A549 (cell line): ENCODE results near the gene TEX22. TPM values are rescaled to one million over a fixed set of nuclear protein-coding genes. Genes with fewer than 3 reads are reported as not detected.
A peak's percentile ranks its signal among the peaks of the same experiment; 100 is the strongest.

Experiments used
- ATAC-seq, 2 experiments: fragments of 200-7000 bp in 1 of 2; fragments of >200 bp in 1 of 2; cut with Nextera tagmentation in 1 of 2; cut with Tn5 transposase in 1 of 2; 3 replicates each; pipeline versions ENCODE4 v1.8.0 to v1.9.1; 2018 to 2020; ENCODE audit warnings: mild to moderate bottlenecking in 1 of 2, moderate library complexity in 1 of 2
- CTCF ChIA-PET: fragments of 300-600 bp; sonication (Branson Sonifier 250); formaldehyde crosslinking; extraction: SDS; loops from one replicate; lab custom pipeline; 2021; ENCODE audit warnings: antibody characterized with exemption, inconsistent platforms; lab: Yijun Ruan, JAX
- POLR2A ChIA-PET: fragments of 350-600 bp; formaldehyde crosslinking; extraction: SDS; loops from one replicate; lab custom pipeline; 2021; ENCODE audit warnings: antibody characterized with exemption, inconsistent platforms; lab: Yijun Ruan, JAX
- DNase-seq, 2 experiments: peaks; one replicate each; pipeline versions ENCODE4 v3.0.0 to v3.0.0-alpha.2; 2011 to 2016; ENCODE audit warnings: low read depth in 1 of 2, low spot score in 1 of 2
- FAIRE-seq: peaks from 2 replicates; lab custom pipeline; 2011; peaks lifted over from hg19 to GRCh38; lab: Jason Lieb, UNC
- H3K27ac ChIP-seq, 2 experiments: fragments of >200 bp; sonication (Bioruptor Twin); formaldehyde crosslinking; 3 replicates each; pipeline ENCODE4 v1.5.1; 2016 to 2017
- H3K4me1 ChIP-seq: fragments of >200 bp; sonication (Bioruptor Twin); formaldehyde crosslinking; 3 replicates; pipeline ENCODE4 v1.6.1; 2016
- H3K4me2 ChIP-seq: fragments of >200 bp; sonication (Bioruptor Twin); formaldehyde crosslinking; 3 replicates; pipeline ENCODE4 v1.6.1; 2016
- H3K4me3 ChIP-seq: fragments of >200 bp; sonication (Bioruptor Twin); formaldehyde crosslinking; 3 replicates; pipeline ENCODE4 v1.5.1; 2016
- H3K9me3 ChIP-seq: fragments of >200 bp; sonication (Bioruptor Twin); formaldehyde crosslinking; 3 replicates; pipeline ENCODE4 v1.6.1; 2016
- CBX2 ChIP-seq: fragments of 200-600 bp; sonication (generic); IDR thresholded peaks from 2 replicates; pipeline ENCODE4 v1.6.1; 2016; ENCODE audit warnings: low read depth, mild to moderate bottlenecking, borderline replicate concordance
- CEBPB ChIP-seq, 2 experiments: fragments of >200 bp in 1 of 2; sonication (Bioruptor Twin) in 1 of 2; formaldehyde crosslinking in 1 of 2; IDR thresholded peaks; 2 replicates each; pipeline ENCODE4 v1.6.1; 2012 to 2016
- EHF ChIP-seq: fragments of 250-450 bp; sonication (Bioruptor Pico); IDR thresholded peaks from 2 replicates; pipeline ENCODE4 v1.5.0; 2020; ENCODE audit warnings: mild to moderate bottlenecking
- EHMT2 ChIP-seq: fragments of 200-600 bp; sonication (generic); IDR thresholded peaks from 2 replicates; pipeline ENCODE4 v1.6.1; 2016; ENCODE audit warnings: antibody characterized with exemption, low read depth, mild to moderate bottlenecking, moderate library complexity
- EP300 ChIP-seq, 2 experiments: fragments of >200 bp; sonication (Bioruptor Twin); formaldehyde crosslinking; IDR thresholded peaks; 2 replicates in 1 of 2; 3 replicates in 1 of 2; pipeline ENCODE4 v1.6.1; 2016 to 2017
- ESRRA ChIP-seq: fragments of 150-350 bp; IDR thresholded peaks from 2 replicates; pipeline ENCODE4 v1.6.1; 2014; ENCODE audit warnings: mild to moderate bottlenecking, low read length, borderline replicate concordance
- HOXA7 ChIP-seq: fragments of 250-450 bp; sonication (Bioruptor Pico); IDR thresholded peaks from 2 replicates; pipeline ENCODE4 v1.5.0; 2020; ENCODE audit warnings: mild to moderate bottlenecking, moderate library complexity
- JUNB ChIP-seq: fragments of >200 bp; sonication (Bioruptor Twin); formaldehyde crosslinking; IDR thresholded peaks from 2 replicates; pipeline ENCODE4 v1.6.1; 2016
- MAFK ChIP-seq: fragments of 450-650 bp; IDR thresholded peaks from 2 replicates; pipeline ENCODE4 v1.6.1; 2014; ENCODE audit not compliant: partially characterized antibody
- MAZ ChIP-seq: fragments of 150-350 bp; IDR thresholded peaks from 2 replicates; pipeline ENCODE4 v1.6.1; 2014; ENCODE audit warnings: antibody characterized with exemption, low read depth, low read length, borderline replicate concordance
- NR3C1 ChIP-seq: fragments of >200 bp; sonication (Bioruptor Twin); formaldehyde crosslinking; IDR thresholded peaks from 3 replicates; pipeline ENCODE4 v1.6.1; 2017
- RAD21 ChIP-seq, 2 experiments: fragments of >200 bp in 1 of 2; sonication (Bioruptor Twin) in 1 of 2; formaldehyde crosslinking in 1 of 2; IDR thresholded peaks in 1 of 2; conservative IDR thresholded peaks in 1 of 2; 2 replicates in 1 of 2; 3 replicates in 1 of 2; pipeline ENCODE4 v1.6.1; 2012 to 2018; ENCODE audit warnings: inconsistent platforms in 1 of 2
- SMC3 ChIP-seq: fragments of >200 bp; sonication (Bioruptor Twin); formaldehyde crosslinking; IDR thresholded peaks from 3 replicates; pipeline ENCODE4 v1.6.1; 2018; ENCODE audit warnings: inconsistent platforms
- TP53 ChIP-seq: fragments of 250-450 bp; sonication (Bioruptor Pico); IDR thresholded peaks from 2 replicates; pipeline ENCODE4 v1.5.0; 2021; ENCODE audit warnings: mild to moderate bottlenecking, moderate library complexity
- ZSCAN20 ChIP-seq: fragments of 250-450 bp; sonication (Bioruptor Pico); IDR thresholded peaks from 2 replicates; pipeline ENCODE4 v1.8.0; 2022; ENCODE audit warnings: mild to moderate bottlenecking, moderate library complexity
- WGBS: methylation state at CpG from one replicate; pipeline ENCODE4 v1.1.6; 2017; ENCODE audit errors: missing lambda C conversion rate; 5-methylcytosine and 5-hydroxymethylcytosine counted together
- polyA plus RNA-seq, 4 experiments: library from polyadenylated mRNA; depleted of rRNA in 3 of 4; stranded (reverse); fragments of >200 nt; fragmentation: RNase III in 1 of 4; extraction: RNeasy Plus Mini Kit Qiagen cat#74134 plus additional on column Dnase treatment in 1 of 4; gene quantifications; 2 replicates in 3 of 4; 3 replicates in 1 of 4; pipeline ENCODE4 v1.2.3, GENCODE V29; 2011 to 2017
- TF ChIP-seq, protein P1 (sequence below): fragments of >200 bp; sonication (Bioruptor Twin); formaldehyde crosslinking; IDR thresholded peaks from 3 replicates; pipeline ENCODE4 v1.5.1; 2016
- TF ChIP-seq, protein P2 (sequence below): IDR thresholded peaks from 2 replicates; pipeline ENCODE4 v1.6.1; 2012

TEX22 gene
- polyA plus RNA-seq, 2 of the 4 experiments (the other 2 are of a cell fraction) = 0.06 to 0.23 TPM

DNA sequence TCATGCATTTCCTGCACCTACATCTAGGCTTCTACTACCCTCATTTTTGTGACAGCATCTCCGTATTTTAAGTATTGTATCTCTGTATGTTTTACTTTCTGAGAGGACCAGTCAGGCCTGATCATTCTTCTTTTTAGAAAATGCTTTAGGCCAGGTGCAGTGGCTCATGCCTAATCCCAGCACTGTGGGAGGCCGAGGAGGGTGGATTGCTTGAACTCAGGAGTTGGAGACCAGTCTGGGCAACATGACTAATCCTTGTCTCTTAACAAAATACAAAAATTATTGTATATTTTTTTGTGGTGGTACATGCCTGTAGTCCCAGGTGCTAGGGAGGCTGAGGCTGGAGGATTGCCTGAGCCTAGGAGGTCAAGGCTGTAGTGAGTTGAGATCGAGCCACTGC, 46.9 kb upstream of the TEX22 start:
- H3K9me3 ChIP-seq = no peaks in the 10 kb centered on the region
- FAIRE-seq = no peak
- no peak overlapping the region for H3K4me2 ChIP-seq
- no peak overlapping the region for H3K27ac ChIP-seq
- ChIA-PET POLR2A (no interaction called here), CTCF (interaction anchor here (0.8 to 2.9 kb wide), 20 partner anchors 10 to 261 kb away, joined by 3 to 24 read pairs (median 4); no protein-coding TSS in a partner anchor)
- TF ChIP-seq HOXA7 (CRISPR knock-in tag) = no peak
- no peak for TF ChIP-seq NR3C1
- TF ChIP-seq EHF (CRISPR knock-in tag) = no peak
- TF ChIP-seq MAFK = no peak
- no peak for TF ChIP-seq TP53 (CRISPR knock-in tag)
- H3K4me1 ChIP-seq = 0 out of 3 replicates have a peak, but pooled peaks cover 3% of the 10 kb centered on the region
- no peak for DNase-seq
- WGBS = 88% methylated on average over 3 of the region's 3 CpGs
- H3K4me3 ChIP-seq = no peak overlapping the region
- no peak for ATAC-seq

DNA sequence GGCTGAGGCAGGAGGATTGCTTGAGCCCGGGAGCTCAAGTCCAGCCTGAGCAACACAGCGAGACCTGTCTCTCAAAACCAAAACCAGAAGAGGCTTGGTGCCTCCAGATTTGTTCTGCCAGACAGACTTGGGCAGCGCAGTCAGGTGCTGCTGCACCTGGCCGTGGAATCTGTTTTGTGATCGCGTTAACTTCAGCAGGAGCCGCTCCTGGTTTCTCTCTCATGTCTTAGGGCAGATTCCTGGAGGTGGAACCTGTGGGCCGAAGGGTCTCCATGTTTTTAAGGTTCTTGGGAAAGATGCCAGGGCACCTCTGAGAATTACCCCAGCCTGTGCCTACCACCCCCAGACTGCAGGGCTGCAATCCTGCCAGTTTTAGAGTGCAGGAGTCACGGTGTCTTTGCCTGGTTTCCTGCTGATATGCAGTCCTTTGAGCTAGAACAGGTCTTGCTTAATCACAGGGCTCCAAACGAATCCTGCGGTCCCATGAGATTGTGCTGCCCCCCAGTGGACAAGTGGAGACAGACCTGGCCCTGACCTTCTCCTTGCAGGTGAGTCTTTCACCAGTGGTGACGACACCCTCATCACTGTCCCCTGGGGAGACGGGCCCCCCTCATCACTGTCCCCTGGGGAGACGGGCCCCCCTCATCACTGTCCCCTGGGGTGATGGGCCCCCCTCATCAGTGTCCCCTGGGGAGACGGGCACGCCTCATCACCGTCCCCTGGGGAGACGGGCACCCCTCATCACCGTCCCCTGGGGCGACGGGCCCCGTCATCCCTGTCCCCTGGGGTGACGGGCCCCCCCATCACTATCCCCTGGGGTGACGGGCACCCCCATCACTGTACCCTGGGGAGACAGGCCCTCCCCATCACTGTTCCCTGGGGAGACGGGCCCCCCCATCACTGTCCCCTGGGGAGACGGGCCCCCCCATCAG, 46.2 kb upstream of the TEX22 start:
- H3K27ac ChIP-seq = 0 out of 6 replicates have a peak overlapping the region, but pooled peaks of 1 of the 2 experiments have one; percentile 24
- TF ChIP-seq RAD21 (conservative IDR thresholded peaks at IDR 0.05 in 1 of 2, IDR thresholded peaks at IDR 0.05 in 1 of 2) (peak; percentile 85 to 95), CEBPB (IDR thresholded peaks at IDR 0.05) (peak; percentile 90 to 98; a peak in 3 of 4 replicates), EP300 (IDR thresholded peaks at IDR 0.05) (no peak), SMC3 (peak; percentile 61)
- TF ChIP-seq, protein P1, sequence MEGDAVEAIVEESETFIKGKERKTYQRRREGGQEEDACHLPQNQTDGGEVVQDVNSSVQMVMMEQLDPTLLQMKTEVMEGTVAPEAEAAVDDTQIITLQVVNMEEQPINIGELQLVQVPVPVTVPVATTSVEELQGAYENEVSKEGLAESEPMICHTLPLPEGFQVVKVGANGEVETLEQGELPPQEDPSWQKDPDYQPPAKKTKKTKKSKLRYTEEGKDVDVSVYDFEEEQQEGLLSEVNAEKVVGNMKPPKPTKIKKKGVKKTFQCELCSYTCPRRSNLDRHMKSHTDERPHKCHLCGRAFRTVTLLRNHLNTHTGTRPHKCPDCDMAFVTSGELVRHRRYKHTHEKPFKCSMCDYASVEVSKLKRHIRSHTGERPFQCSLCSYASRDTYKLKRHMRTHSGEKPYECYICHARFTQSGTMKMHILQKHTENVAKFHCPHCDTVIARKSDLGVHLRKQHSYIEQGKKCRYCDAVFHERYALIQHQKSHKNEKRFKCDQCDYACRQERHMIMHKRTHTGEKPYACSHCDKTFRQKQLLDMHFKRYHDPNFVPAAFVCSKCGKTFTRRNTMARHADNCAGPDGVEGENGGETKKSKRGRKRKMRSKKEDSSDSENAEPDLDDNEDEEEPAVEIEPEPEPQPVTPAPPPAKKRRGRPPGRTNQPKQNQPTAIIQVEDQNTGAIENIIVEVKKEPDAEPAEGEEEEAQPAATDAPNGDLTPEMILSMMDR = peak; percentile 78
- FAIRE-seq = peak; percentile 98
- peak; percentile 90 to 93 for DNase-seq
- H3K4me2 ChIP-seq = no peak overlapping the region
- H3K4me1 ChIP-seq = 0 out of 3 replicates have a peak, but pooled peaks cover 3% of the 10 kb centered on the region
- CTCF ChIA-PET = interaction anchor here (0.6 to 2.9 kb wide), 38 partner anchors 8 to 262 kb away, joined by 3 to 24 read pairs (median 3); no protein-coding TSS in a partner anchor
- H3K4me3 ChIP-seq = no peak overlapping the region
- peak; percentile 91 to 95 for ATAC-seq
- POLR2A ChIA-PET = interaction anchor here (1.0 kb wide), 2 partner anchors 38 to 51 kb away, joined by 3 read pairs; partner anchors contain the start of genes BRF1 and PACS2
- WGBS = 55% methylated on average over 13 of the region's 26 CpGs
- H3K9me3 ChIP-seq = no peaks in the 10 kb centered on the region

DNA sequence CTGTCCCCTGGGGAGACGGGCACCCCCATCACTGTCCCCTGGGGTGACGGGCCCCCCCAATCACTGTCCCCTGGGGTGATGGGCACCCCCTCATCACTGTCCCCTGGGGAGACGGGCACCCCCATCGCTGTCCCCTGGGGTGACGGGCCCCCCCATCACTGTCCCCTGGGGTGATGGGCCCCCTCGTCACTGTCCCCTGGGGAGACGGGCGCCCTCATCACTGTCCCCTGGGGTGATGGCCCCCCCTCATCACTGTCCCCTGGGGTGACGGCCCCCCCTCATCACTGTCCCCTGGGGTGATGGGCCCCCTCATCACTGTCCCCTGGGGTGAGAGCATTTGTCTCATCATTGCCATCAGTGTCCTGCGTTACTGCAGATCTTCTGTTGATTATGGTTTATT, 45.2 kb upstream of the TEX22 start:
- 0 out of 3 replicates have a peak, but pooled peaks cover 3% of the 10 kb centered on the region for H3K4me1 ChIP-seq
- 80% methylated on average over 1 of the region's 10 CpGs for WGBS
- no peaks in the 10 kb centered on the region for H3K9me3 ChIP-seq
- DNase-seq (no peak), FAIRE-seq (no peak), ATAC-seq (no peak)
- ChIA-PET CTCF (no interaction called here), POLR2A (no interaction called here)
- no peak for TF ChIP-seq MAZ
- no peak for TF ChIP-seq ZSCAN20 (CRISPR knock-in tag)
- TF ChIP-seq CBX2 = no peak
- TF ChIP-seq EHMT2 = no peak
- no peak for TF ChIP-seq RAD21 (conservative IDR thresholded peaks at IDR 0.05 in 1 of 2, IDR thresholded peaks at IDR 0.05 in 1 of 2)
- TF ChIP-seq, protein P2, sequence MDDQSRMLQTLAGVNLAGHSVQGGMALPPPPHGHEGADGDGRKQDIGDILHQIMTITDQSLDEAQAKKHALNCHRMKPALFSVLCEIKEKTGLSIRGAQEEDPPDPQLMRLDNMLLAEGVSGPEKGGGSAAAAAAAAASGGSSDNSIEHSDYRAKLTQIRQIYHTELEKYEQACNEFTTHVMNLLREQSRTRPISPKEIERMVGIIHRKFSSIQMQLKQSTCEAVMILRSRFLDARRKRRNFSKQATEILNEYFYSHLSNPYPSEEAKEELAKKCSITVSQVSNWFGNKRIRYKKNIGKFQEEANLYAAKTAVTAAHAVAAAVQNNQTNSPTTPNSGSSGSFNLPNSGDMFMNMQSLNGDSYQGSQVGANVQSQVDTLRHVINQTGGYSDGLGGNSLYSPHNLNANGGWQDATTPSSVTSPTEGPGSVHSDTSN = no peak
- no peak for TF ChIP-seq MAFK
- no peak for TF ChIP-seq ESRRA
- TF ChIP-seq JUNB = no peak
- no peak for TF ChIP-seq NR3C1
- no peak overlapping the region for H3K4me2 ChIP-seq
- H3K27ac ChIP-seq = no peak overlapping the region
- no peak overlapping the region for H3K4me3 ChIP-seq
